Ovary (tissue), 9 donors: ENCODE measurements around the gene CCDC188. TPM values are rescaled to one million over a fixed set of nuclear protein-coding genes. Genes with fewer than 3 reads are reported as not detected.

Experiments
- DNase-seq, 5 donors: peaks; one replicate each; pipeline ENCODE4 v3.0.0-alpha.2; 2019 to 2020
- H3K27ac ChIP-seq, 2 donors: fragments of 200-600 bp; one replicate each; pipeline versions ENCODE4 v1.5.1 to v1.8.0; 2019 to 2022
- H3K27me3 ChIP-seq: fragments of 200-600 bp; one replicate; pipeline ENCODE4 v1.8.0; 2022
- H3K36me3 ChIP-seq: fragments of 200-600 bp; sonication (generic); one replicate; pipeline ENCODE4 v1.5.1; 2019
- H3K4me1 ChIP-seq: one replicate; pipeline ENCODE4 v1.8.1; 2013; ENCODE audit warnings: mild to moderate bottlenecking, moderate library complexity; ENCODE audit not compliant: insufficient read depth
- H3K4me3 ChIP-seq: fragments of 200-600 bp; sonication (generic); one replicate; pipeline ENCODE4 v1.5.1; 2017
- H3K9me3 ChIP-seq, 2 donors: fragments of 200-600 bp in 1 of 2; sonication (generic) in 1 of 2; one replicate each; pipeline versions ENCODE4 v1.5.1 to v1.8.1; 2013 to 2019; ENCODE audit warnings: mild to moderate bottlenecking in 1 of 2, moderate library complexity in 1 of 2
- EP300 ChIP-seq: sonication (generic); formaldehyde crosslinking; IDR thresholded peaks from one replicate; pipeline ENCODE4 v1.6.1; 2017; ENCODE audit warnings: antibody characterized with exemption
- POLR2A ChIP-seq: fragments of 450-650 bp; IDR thresholded peaks from one replicate; pipeline ENCODE4 v1.6.1; 2017; ENCODE audit warnings: antibody characterized with exemption, mild to moderate bottlenecking, moderate library complexity
- WGBS, 3 donors: extraction: QIAGEN DNeasy Blood & Tissue Kit in 1 of 3; methylation state at CpG; one replicate each; pipeline versions ENCODE4 v1.1.5 to v1.1.7; 2013 to 2017; 5-methylcytosine and 5-hydroxymethylcytosine counted together
- intact Hi-C, 4 donors: fragments of 100-400 bp; cut with DNase I; formaldehyde crosslinking; loops; one replicate each; pipeline versions ENCODE4 v1.11.0 to v1.15.1; 2022 to 2023
- polyA plus RNA-seq, 2 donors: library from polyadenylated mRNA; stranded (reverse); fragments of 200-250 nt in 1 of 2; fragments of 350-450 nt in 1 of 2; fragmentation: Illumina TruSeq in 1 of 2; extraction: RNeasy Lipid Tissue Mini Kit (QIAGEN cat#74804) in 1 of 2; gene quantifications; one replicate each; pipeline ENCODE4 v1.2.3, GENCODE V29; 2013 to 2014
- total RNA-seq, 7 donors: library from RNA; depleted of rRNA in 2 of 7; stranded (reverse); fragments of >200 nt in 2 of 7; fragmentation: NEBNext Ultra II Directional in 3 of 7; extraction: Animal tissue kit (Norgen Biotek cat#: 25700) in 3 of 7; gene quantifications; one replicate each; pipeline versions ENCODE4 v1.1.0 to v1.2.4, GENCODE V29; 2016 to 2023
- TF ChIP-seq, protein P1 (sequence below), 3 donors: fragments of 450-650 bp in 2 of 3; fragments of 200-600 bp in 1 of 3; IDR thresholded peaks; one replicate each; pipeline versions ENCODE4 v1.5.1 to v1.8.0; 2016 to 2022; ENCODE audit warnings: antibody characterized with exemption in 3 of 3, mild to moderate bottlenecking in 1 of 3
- donor health status: DM: no; HTN: no; CAD: no; lungs with moderate emphysema.
- donor health status: DM: no; HTN: no; CAD: no.
- donor health status: Bipolar disorder and iron deficiency.
- donor health status: DM: yes; HTN: yes; CAD: no.
- donor health status: DM: no; HTN: no; CAD: no.
- donor health status: DM: yes; HTN: yes; CAD: no.

CCDC188 gene
- total and polyA plus RNA-seq, 9 donors, result 0.27 to 1.1 (median 0.42) TPM; not detected in 1

GRCh38 chr22:20193761-20194494 is 43.1 kb upstream of the CCDC188 start:
- no peaks in the 10 kb centered on the region for H3K36me3 ChIP-seq
- TF ChIP-seq EP300 (no peak), POLR2A (no peak)
- TF ChIP-seq, protein P1, sequence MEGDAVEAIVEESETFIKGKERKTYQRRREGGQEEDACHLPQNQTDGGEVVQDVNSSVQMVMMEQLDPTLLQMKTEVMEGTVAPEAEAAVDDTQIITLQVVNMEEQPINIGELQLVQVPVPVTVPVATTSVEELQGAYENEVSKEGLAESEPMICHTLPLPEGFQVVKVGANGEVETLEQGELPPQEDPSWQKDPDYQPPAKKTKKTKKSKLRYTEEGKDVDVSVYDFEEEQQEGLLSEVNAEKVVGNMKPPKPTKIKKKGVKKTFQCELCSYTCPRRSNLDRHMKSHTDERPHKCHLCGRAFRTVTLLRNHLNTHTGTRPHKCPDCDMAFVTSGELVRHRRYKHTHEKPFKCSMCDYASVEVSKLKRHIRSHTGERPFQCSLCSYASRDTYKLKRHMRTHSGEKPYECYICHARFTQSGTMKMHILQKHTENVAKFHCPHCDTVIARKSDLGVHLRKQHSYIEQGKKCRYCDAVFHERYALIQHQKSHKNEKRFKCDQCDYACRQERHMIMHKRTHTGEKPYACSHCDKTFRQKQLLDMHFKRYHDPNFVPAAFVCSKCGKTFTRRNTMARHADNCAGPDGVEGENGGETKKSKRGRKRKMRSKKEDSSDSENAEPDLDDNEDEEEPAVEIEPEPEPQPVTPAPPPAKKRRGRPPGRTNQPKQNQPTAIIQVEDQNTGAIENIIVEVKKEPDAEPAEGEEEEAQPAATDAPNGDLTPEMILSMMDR (IDR thresholded peaks at IDR 0.05), result no peak
- H3K27me3 ChIP-seq, result no peaks in the 10 kb centered on the region
- WGBS, 3 donors, result 83 to 87% (median 87%) methylated on average over 17 of the region's 17 CpGs
- H3K9me3 ChIP-seq, result no peaks in the 10 kb centered on the region
- intact Hi-C loops, result loop anchor here in 1 of 4 donors (10.0 kb wide), 1 partner anchor 59 kb away; the partner anchor contains the start of gene ZDHHC8
- H3K4me1 ChIP-seq, result peaks cover 5% of the 10 kb centered on the region
- DNase-seq, result no peak
- H3K4me3 ChIP-seq, result no peak overlapping the region
- H3K27ac ChIP-seq, result no peak overlapping the region

DNA sequence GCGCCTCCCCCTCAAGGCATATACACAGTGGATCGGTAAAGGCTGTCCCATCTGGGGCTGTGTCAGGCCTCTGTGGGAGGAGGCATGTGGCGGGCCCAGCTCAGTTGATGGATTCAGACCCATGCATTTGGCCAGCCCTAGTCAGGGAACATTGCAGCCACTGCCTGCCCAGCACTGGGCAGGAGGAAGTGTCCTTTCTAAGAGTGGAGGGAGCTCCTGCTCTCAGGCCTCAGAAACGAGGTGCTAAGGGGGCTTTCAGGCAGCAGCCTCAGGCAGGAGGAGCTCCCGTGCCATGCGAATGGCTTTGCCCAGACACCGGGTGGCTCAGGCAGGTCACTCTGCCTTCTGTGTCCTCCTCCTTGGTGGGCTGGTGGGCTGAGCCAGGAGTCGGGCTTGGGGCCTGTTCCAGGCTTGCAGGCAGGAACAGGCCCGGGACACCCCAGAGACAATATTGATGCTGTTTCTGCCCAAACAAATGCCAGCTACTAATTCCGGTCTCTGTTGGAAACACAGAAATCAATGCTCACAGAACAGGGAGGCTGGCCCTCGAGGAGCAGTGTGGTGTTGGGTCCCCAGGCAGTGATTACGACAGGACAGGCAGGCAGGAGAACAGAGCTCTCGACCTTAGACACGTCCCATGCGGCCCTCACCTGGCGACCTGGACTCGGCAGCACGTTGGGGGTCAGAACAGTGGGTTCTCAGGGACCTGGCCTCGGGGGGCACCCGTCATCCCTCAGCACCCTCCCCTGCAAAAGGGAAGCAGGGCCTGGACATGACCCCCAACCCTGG is 42.3 kb upstream of the CCDC188 start:
- WGBS, 3 donors, result 76 to 83% (median 77%) methylated on average over 20 of the region's 20 CpGs
- no peaks in the 10 kb centered on the region for H3K9me3 ChIP-seq
- intact Hi-C loops, result loop anchor here in 1 of 4 donors (10.0 kb wide), 1 partner anchor 58 kb away; the partner anchor contains the start of gene ZDHHC8

DNA sequence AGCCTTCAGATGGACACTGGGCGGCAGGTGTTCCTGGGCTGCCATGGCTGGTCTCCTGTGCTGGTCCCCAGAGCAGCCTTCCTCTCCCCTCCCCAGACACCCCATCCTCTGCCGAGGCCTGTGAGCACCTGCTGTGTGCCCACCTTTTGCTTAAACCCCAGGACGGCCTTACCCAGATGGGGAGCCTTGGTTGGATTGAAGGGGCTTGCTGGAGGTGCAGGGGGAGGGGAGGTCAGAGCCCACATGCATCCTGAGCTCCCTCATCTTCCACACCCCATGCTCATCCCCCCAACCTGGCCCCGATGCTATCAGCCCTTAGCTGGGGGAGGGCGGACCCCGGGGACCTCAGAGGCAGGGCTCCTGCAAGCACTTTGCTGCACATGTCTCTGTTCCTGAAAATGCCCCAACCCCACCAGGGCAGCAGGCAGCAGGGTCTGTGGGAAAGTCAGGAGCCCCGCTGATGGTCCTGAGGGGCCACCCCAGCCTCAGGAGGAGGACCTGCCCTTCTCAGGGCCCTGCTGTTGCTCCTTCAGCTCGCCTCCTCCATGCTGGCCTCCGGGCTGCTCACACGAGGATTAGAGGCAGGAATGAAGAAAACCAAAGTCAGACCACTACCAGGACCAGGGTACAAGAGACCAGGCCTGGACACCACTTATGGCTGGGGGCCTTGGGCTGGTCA is 41.6 kb upstream of the CCDC188 start:
- WGBS, 3 donors, result 75 to 82% (median 78%) methylated on average over 10 of the region's 10 CpGs
- TF ChIP-seq EP300, result no peak
- TF ChIP-seq POLR2A, result no peak
- TF ChIP-seq, protein P1 (IDR thresholded peaks at IDR 0.05), result no peak
- intact Hi-C loops, result loop anchor here in 1 of 4 donors (10.0 kb wide), 1 partner anchor 58 kb away; the partner anchor contains the start of gene ZDHHC8
- no peak for DNase-seq
- Histone ChIP-seq H3K4me1 (peaks cover 5% of the 10 kb centered on the region), H3K9me3 (no peaks in the 10 kb centered on the region), H3K36me3 (no peaks in the 10 kb centered on the region), H3K27ac (no peak overlapping the region), H3K4me3 (no peak overlapping the region), H3K27me3 (no peaks in the 10 kb centered on the region)

More for the DNA sequence above, 42.3 kb upstream of the CCDC188 start:
- TF ChIP-seq EP300 (no peak), POLR2A (no peak)
- TF ChIP-seq, protein P1 (IDR thresholded peaks at IDR 0.05), result no peak
- Histone ChIP-seq H3K27me3 (no peaks in the 10 kb centered on the region), H3K4me1 (peaks cover 5% of the 10 kb centered on the region), H3K36me3 (no peaks in the 10 kb centered on the region), H3K4me3 (no peak overlapping the region), H3K27ac (no peak overlapping the region)
- no peak for DNase-seq

- H3K27ac ChIP-seq, result no peak overlapping the region
- TF ChIP-seq POLR2A, result no peak
- TF ChIP-seq, protein P1 (IDR thresholded peaks at IDR 0.05), result no peak
- no peak for TF ChIP-seq EP300
- H3K4me1 ChIP-seq, result peaks cover 5% of the 10 kb centered on the region
- no peak for DNase-seq
- H3K27me3 ChIP-seq, result no peaks in the 10 kb centered on the region
- WGBS, 3 donors, result 77 to 88% (median 82%) methylated on average over 7 to 8 of the region's 8 CpGs
- no peak overlapping the region for H3K4me3 ChIP-seq
- intact Hi-C loops, result loop anchor here in 1 of 4 donors (10.0 kb wide), 1 partner anchor 57 kb away; the partner anchor contains the start of gene ZDHHC8
- H3K36me3 ChIP-seq, result no peaks in the 10 kb centered on the region
- no peaks in the 10 kb centered on the region for H3K9me3 ChIP-seq
These were observed 40.9 kb upstream of the CCDC188 start for GRCh38 chr22:20191803-20192202.
